K562 (cell line): ENCODE measurements around the gene PKHD1. TPM values are rescaled to one million over a fixed set of nuclear protein-coding genes. Genes with fewer than 3 reads are reported as not detected.
A peak's percentile ranks its signal among the peaks of the same experiment; 100 is the strongest.

ENCODE experiments used
- CBFA2T3 ChIP-seq: fragments of 450-650 bp; IDR thresholded peaks from 2 replicates; pipeline ENCODE4 v1.6.1; 2017
- FOXO4 ChIP-seq: fragments of 450-650 bp; formaldehyde crosslinking; IDR thresholded peaks from 2 replicates; pipeline ENCODE4 v1.4.0; 2020; ENCODE audit warnings: mild to moderate bottlenecking, moderate library complexity
- FOXP4 ChIP-seq: sonication (generic); formaldehyde crosslinking; IDR thresholded peaks from 2 replicates; pipeline ENCODE4 v1.8.0; 2022; ENCODE audit warnings: mild to moderate bottlenecking, missing genetic modification reagents, borderline replicate concordance
- MBD1 ChIP-seq: fragments of 250-450 bp; sonication (Bioruptor Pico); IDR thresholded peaks from 2 replicates; pipeline ENCODE4 v1.8.0; 2022; ENCODE audit warnings: inconsistent platforms
- NR2F6 ChIP-seq: fragments of 450-650 bp; formaldehyde crosslinking; IDR thresholded peaks from 2 replicates; pipeline ENCODE4 v1.4.0; 2020; ENCODE audit warnings: mild to moderate bottlenecking
- PATZ1 ChIP-seq: fragments of 250-450 bp; sonication (Bioruptor Pico); IDR thresholded peaks from 2 replicates; pipeline ENCODE4 v1.5.0; 2020; ENCODE audit warnings: mild to moderate bottlenecking, borderline replicate concordance
- SIN3B ChIP-seq: fragments of 450-650 bp; IDR thresholded peaks from 2 replicates; pipeline ENCODE4 v1.6.1; 2017; ENCODE audit warnings: low read depth, mild to moderate bottlenecking, moderate library complexity
- SP2 ChIP-seq: IDR thresholded peaks from 2 replicates; pipeline ENCODE4 v1.6.1; 2011; ENCODE audit warnings: mild to moderate bottlenecking, low read depth, low read length, moderate library complexity; ENCODE audit not compliant: poor library complexity, severe bottlenecking; ENCODE audit errors: extremely low read depth
- TEAD4 ChIP-seq, 2 experiments: sonication (generic) in 1 of 2; formaldehyde crosslinking in 1 of 2; IDR thresholded peaks; 2 replicates each; pipeline versions ENCODE4 v1.6.1 to v1.8.0; 2012 to 2022; ENCODE audit warnings: borderline replicate concordance in 1 of 2, inconsistent platforms in 1 of 2, low read length in 1 of 2, mild to moderate bottlenecking in 1 of 2, missing genetic modification reagents in 1 of 2
- ZNF583 ChIP-seq: fragments of 250-450 bp; sonication (Bioruptor Pico); IDR thresholded peaks from 2 replicates; pipeline ENCODE4 v1.4.0; 2020
- ZNF764 ChIP-seq: fragments of 250-450 bp; sonication (Bioruptor Pico); IDR thresholded peaks from 2 replicates; pipeline ENCODE4 v1.4.0; 2020; ENCODE audit warnings: low read depth, mild to moderate bottlenecking, moderate library complexity
- polyA plus RNA-seq, 8 experiments: library from polyadenylated mRNA; depleted of rRNA in 4 of 8; stranded (reverse) in 5 of 8; unstranded in 3 of 8; fragments of >200 nt; fragmentation: Nextera tagmentation in 2 of 8; fragmentation: Illumina TruSeq in 1 of 8; extraction: Ambion mirVana in 2 of 8; extraction: Trizol in 1 of 8; gene quantifications; 2 replicates each; pipeline versions ENCODE4 v1.2.1 to v1.2.3, GENCODE V29; 2011 to 2014; ENCODE audit warnings: inconsistent platforms in 1 of 8, missing spikeins in 1 of 8
- total RNA-seq, 7 experiments: library from RNA; depleted of rRNA in 6 of 7; stranded (reverse); fragments of >200 nt in 6 of 7; fragmentation: Illumina TruSeq in 2 of 7; extraction: Trizol in 2 of 7; gene quantifications; 2 replicates each; pipeline versions ENCODE4 v1.2.1 to v1.2.3, GENCODE V29; 2011 to 2021; ENCODE audit warnings: low replicate concordance in 1 of 7
- TF ChIP-seq, protein P1 (sequence below), 2 experiments: fragments of 150-350 bp in 1 of 2; IDR thresholded peaks; 2 replicates each; pipeline ENCODE4 v1.6.1; 2012 to 2016; ENCODE audit warnings: low read depth in 2 of 2, low read length in 2 of 2, mild to moderate bottlenecking in 1 of 2, moderate library complexity in 1 of 2
- TF ChIP-seq, protein P2 (sequence below), 2 experiments: fragments of 250-450 bp in 1 of 2; fragments of 450-650 bp in 1 of 2; sonication (Bioruptor Pico) in 1 of 2; IDR thresholded peaks; 2 replicates each; pipeline versions ENCODE4 v1.6.1 to v1.8.0; 2016 to 2021; ENCODE audit warnings: mild to moderate bottlenecking in 2 of 2, moderate library complexity in 2 of 2, missing compliant biosample characterization in 1 of 2, missing genetic modification characterization in 1 of 2

PKHD1 gene
- total and polyA plus RNA-seq, 9 of the 15 experiments (the other 6 are each of a cell fraction or from before 2014, with no cell fraction given): 0.01 to 0.04 (median 0.01) TPM; not detected in 6

DNA sequence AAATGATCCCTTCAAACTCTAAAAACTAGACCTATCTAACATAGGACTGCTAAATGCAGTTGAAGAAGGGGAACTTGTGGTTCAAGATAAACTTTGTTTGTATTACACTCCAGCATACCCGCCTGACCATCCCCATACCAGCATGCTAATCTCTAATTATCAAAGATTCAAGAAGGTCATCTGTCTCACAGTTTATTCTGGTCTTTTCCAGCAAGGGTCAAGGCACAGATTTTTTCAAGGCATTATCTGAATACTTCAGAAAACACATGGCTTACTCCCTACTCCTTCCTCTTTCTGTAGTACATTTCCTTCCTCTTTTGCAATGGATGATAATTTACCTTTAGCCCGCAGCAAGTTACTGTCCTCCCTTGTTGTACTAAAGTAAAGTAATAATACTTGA lies 174.1 kb downstream of the PKHD1 start (continued):
- no peak for TF ChIP-seq FOXP4
- TF ChIP-seq PATZ1 (CRISPR knock-in tag): no peak
- no peak for TF ChIP-seq FOXO4 (CRISPR knock-in tag)
- peak; percentile 76 for TF ChIP-seq CBFA2T3
- TF ChIP-seq, protein P1, sequence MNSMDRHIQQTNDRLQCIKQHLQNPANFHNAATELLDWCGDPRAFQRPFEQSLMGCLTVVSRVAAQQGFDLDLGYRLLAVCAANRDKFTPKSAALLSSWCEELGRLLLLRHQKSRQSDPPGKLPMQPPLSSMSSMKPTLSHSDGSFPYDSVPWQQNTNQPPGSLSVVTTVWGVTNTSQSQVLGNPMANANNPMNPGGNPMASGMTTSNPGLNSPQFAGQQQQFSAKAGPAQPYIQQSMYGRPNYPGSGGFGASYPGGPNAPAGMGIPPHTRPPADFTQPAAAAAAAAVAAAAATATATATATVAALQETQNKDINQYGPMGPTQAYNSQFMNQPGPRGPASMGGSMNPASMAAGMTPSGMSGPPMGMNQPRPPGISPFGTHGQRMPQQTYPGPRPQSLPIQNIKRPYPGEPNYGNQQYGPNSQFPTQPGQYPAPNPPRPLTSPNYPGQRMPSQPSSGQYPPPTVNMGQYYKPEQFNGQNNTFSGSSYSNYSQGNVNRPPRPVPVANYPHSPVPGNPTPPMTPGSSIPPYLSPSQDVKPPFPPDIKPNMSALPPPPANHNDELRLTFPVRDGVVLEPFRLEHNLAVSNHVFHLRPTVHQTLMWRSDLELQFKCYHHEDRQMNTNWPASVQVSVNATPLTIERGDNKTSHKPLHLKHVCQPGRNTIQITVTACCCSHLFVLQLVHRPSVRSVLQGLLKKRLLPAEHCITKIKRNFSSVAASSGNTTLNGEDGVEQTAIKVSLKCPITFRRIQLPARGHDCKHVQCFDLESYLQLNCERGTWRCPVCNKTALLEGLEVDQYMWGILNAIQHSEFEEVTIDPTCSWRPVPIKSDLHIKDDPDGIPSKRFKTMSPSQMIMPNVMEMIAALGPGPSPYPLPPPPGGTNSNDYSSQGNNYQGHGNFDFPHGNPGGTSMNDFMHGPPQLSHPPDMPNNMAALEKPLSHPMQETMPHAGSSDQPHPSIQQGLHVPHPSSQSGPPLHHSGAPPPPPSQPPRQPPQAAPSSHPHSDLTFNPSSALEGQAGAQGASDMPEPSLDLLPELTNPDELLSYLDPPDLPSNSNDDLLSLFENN (IDR thresholded peaks at IDR 0.05; ENCODE audit: low read depth in 2 of 2, low read length in 2 of 2): no peak
- TF ChIP-seq MBD1: no peak
- TF ChIP-seq ZNF583 (CRISPR knock-in tag): no peak
- TF ChIP-seq SP2: no peak
- TF ChIP-seq, protein P2, sequence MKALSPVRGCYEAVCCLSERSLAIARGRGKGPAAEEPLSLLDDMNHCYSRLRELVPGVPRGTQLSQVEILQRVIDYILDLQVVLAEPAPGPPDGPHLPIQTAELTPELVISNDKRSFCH (CRISPR knock-in tag; IDR thresholded peaks at IDR 0.05): no peak
- TF ChIP-seq, protein P2 (tag; IDR thresholded peaks at IDR 0.05): no peak
- no peak for TF ChIP-seq NR2F6 (CRISPR knock-in tag)
- peak; percentile 93 for TF ChIP-seq TEAD4 (IDR thresholded peaks at IDR 0.05; ENCODE audit: low read length)
- no peak for TF ChIP-seq TEAD4 (CRISPR knock-in tag; IDR thresholded peaks at IDR 0.05; ENCODE audit: borderline replicate concordance)
- TF ChIP-seq ZNF764 (CRISPR knock-in tag): no peak
- no peak for TF ChIP-seq SIN3B
